Stimulated activated CD8-positive, alpha-beta memory T cell treated with anti-CD3 and anti-CD28 coated beads, Interleukin-4, amount 100 ng/mL, for 4 hours (primary cell): ENCODE results near the gene ZNF664.

ENCODE experiments used
- DNase-seq, 2 donors: peaks; one replicate each; pipeline ENCODE4 v3.0.0-alpha.2; 2020; ENCODE audit warnings: low read depth in 2 of 2, low spot score in 1 of 2

The ZNF664 gene

GRCh38 chr12:123972457-123973401, at the start of gene ZNF664, which contains the start of gene CCDC92:
TSS of gene ZNF664 (plus strand) at chr12:123973215. CDS start at chr12:124012145, 38,930 bp downstream.
TSS of gene CCDC92 (minus strand) at chr12:123972831. CDS start at chr12:123944305, 28,526 bp downstream.
- DNase-seq = peak; percentile 87 to 92

GRCh38 chr12:123923927-123924326, 49.1 kb upstream of the ZNF664 start:
- no peak for DNase-seq

GRCh38 chr12:123924539-123924938, 48.5 kb upstream of the ZNF664 start:
- no peak for DNase-seq

GRCh38 chr12:123928274-123928865, 44.6 kb upstream of the ZNF664 start:
- no peak for DNase-seq

- DNase-seq = no peak
These were observed 44.1 kb upstream of the ZNF664 start for GRCh38 chr12:123928897-123929296.

GRCh38 chr12:123929946-123930583, 43.0 kb upstream of the ZNF664 start:
- DNase-seq = no peak

GRCh38 chr12:123931686-123932321, 41.2 kb upstream of the ZNF664 start:
- DNase-seq = peak in 1 of 2 donors; percentile 11

GRCh38 chr12:123933214-123933613, 39.8 kb upstream of the ZNF664 start:
- DNase-seq = no peak

GRCh38 chr12:123934016-123934620, 38.9 kb upstream of the ZNF664 start:
- DNase-seq = no peak

GRCh38 chr12:123934829-123935228, 38.2 kb upstream of the ZNF664 start:
- DNase-seq = no peak

GRCh38 chr12:123935956-123936355, 37.1 kb upstream of the ZNF664 start:
- no peak for DNase-seq

- no peak for DNase-seq
These were observed 36.5 kb upstream of the ZNF664 start for GRCh38 chr12:123936471-123936870.

GRCh38 chr12:123936956-123937706, 35.9 kb upstream of the ZNF664 start:
- no peak for DNase-seq

- DNase-seq = peak; percentile 19 to 32
These were observed 35.1 kb upstream of the ZNF664 start for GRCh38 chr12:123937707-123938591.

- DNase-seq = no peak
These were observed 34.1 kb upstream of the ZNF664 start for GRCh38 chr12:123938679-123939480.

GRCh38 chr12:123939716-123940626, 33.0 kb upstream of the ZNF664 start:
- no peak for DNase-seq

GRCh38 chr12:123940627-123940966, 32.4 kb upstream of the ZNF664 start:
- DNase-seq = no peak
